SK-N-SH (cell line): Measurements from ENCODE around the gene PTPRG. TPM values are rescaled to one million over a fixed set of nuclear protein-coding genes. Genes with fewer than 3 reads are reported as not detected.
A peak's percentile ranks its signal among the peaks of the same experiment; 100 is the strongest.

Experiments
- CTCF ChIA-PET: fragments of 300-600, 350-600 bp; formaldehyde crosslinking; extraction: SDS; loops from one replicate; lab custom pipeline; 2021; lab: Yijun Ruan, JAX
- POLR2A ChIA-PET: fragments of 350-600 bp; sonication (Branson Sonifier 250); formaldehyde crosslinking; extraction: SDS; loops from one replicate; lab custom pipeline; 2020; ENCODE audit warnings: antibody characterized with exemption, inconsistent platforms; lab: Yijun Ruan, JAX
- DNase-seq: peaks from one replicate; pipeline ENCODE4 v3.0.0; 2012
- H2AFZ ChIP-seq: fragments of 200-600 bp; sonication (generic); 2 replicates; pipeline ENCODE4 v1.8.1; 2016; ENCODE audit warnings: antibody characterized with exemption, mild to moderate bottlenecking, low read depth
- H3F3A ChIP-seq: fragments of 200-600 bp; sonication (generic); replicated peaks from 2 replicates; pipeline ENCODE3; 2016; ENCODE audit warnings: antibody characterized with exemption, mild to moderate bottlenecking; ENCODE audit not compliant: insufficient read depth
- H3K27ac ChIP-seq, 2 experiments: fragments of 200-500 bp in 1 of 2; fragments of 200-600 bp in 1 of 2; sonication (Bioruptor generic) in 1 of 2; sonication (generic), shearing (Covaris generic) in 1 of 2; 2 replicates each; pipeline versions ENCODE4 v1.5.1 to v1.6.1; 2014 to 2016; ENCODE audit warnings: low read depth in 2 of 2, inconsistent platforms in 1 of 2, low read length in 1 of 2, mild to moderate bottlenecking in 1 of 2, mixed read lengths in 1 of 2
- H3K27me3 ChIP-seq: fragments of 200-600 bp; sonication (generic), shearing (Covaris generic); 2 replicates; pipeline ENCODE4 v1.6.1; 2016; ENCODE audit warnings: mixed run types; ENCODE audit not compliant: insufficient read depth
- H3K36me3 ChIP-seq, 2 experiments: fragments of 200-500 bp in 1 of 2; fragments of 200-600 bp in 1 of 2; sonication (Bioruptor generic) in 1 of 2; sonication (generic) in 1 of 2; replicated peaks in 1 of 2; 2 replicates each; pipeline versions ENCODE3 to v1.5.1; 2014 to 2016; ENCODE audit warnings: low read length in 1 of 2, mild to moderate bottlenecking in 1 of 2; ENCODE audit not compliant: insufficient read depth in 2 of 2, control insufficient read depth in 1 of 2
- H3K4me1 ChIP-seq, 2 experiments: fragments of 200-500 bp in 1 of 2; fragments of 200-600 bp in 1 of 2; sonication (Bioruptor generic) in 1 of 2; sonication (generic), shearing (Covaris generic) in 1 of 2; 2 replicates each; pipeline versions ENCODE4 v1.5.1 to v1.6.1; 2014 to 2016; ENCODE audit warnings: low read depth in 1 of 2, low read length in 1 of 2, mixed run types in 1 of 2; ENCODE audit not compliant: insufficient read depth in 2 of 2, control insufficient read depth in 1 of 2
- H3K4me2 ChIP-seq: fragments of 200-600 bp; sonication (generic), shearing (Covaris generic); 2 replicates; pipeline ENCODE4 v1.6.1; 2017; ENCODE audit warnings: mixed run types
- H3K4me3 ChIP-seq, 2 experiments: fragments of 200-500 bp in 1 of 2; fragments of 200-600 bp in 1 of 2; sonication (Bioruptor generic) in 1 of 2; sonication (generic), shearing (Covaris generic) in 1 of 2; 2 replicates each; pipeline versions ENCODE4 v1.5.1 to v1.8.1; 2014 to 2016; ENCODE audit warnings: low read depth in 2 of 2, inconsistent platforms in 1 of 2, low read length in 1 of 2, mild to moderate bottlenecking in 1 of 2, mixed read lengths in 1 of 2, moderate library complexity in 1 of 2
- H3K79me2 ChIP-seq: fragments of 200-600 bp; sonication (generic); 2 replicates; pipeline ENCODE4 v1.8.1; 2017; ENCODE audit warnings: mild to moderate bottlenecking; ENCODE audit not compliant: insufficient read depth
- H3K9ac ChIP-seq: fragments of 200-600 bp; sonication (generic); 2 replicates; pipeline ENCODE4 v1.6.1; 2017; ENCODE audit warnings: mixed run types
- H3K9me2 ChIP-seq: fragments of 200-600 bp; sonication (generic); 2 replicates; pipeline ENCODE4 v1.6.1; 2017; ENCODE audit warnings: mixed run types
- H3K9me3 ChIP-seq: fragments of 200-600 bp; sonication (generic); 2 replicates; pipeline ENCODE4 v1.6.1; 2017; ENCODE audit warnings: mixed run types, mild to moderate bottlenecking, moderate library complexity
- H4K20me1 ChIP-seq: fragments of 200-600 bp; sonication (generic); 2 replicates; pipeline ENCODE4 v1.6.1; 2017; ENCODE audit warnings: mild to moderate bottlenecking, mixed run types; ENCODE audit not compliant: insufficient read depth
- CHD2 ChIP-seq: fragments of 150-350 bp; IDR thresholded peaks from 2 replicates; pipeline ENCODE4 v1.6.1; 2018; ENCODE audit warnings: low read length; ENCODE audit not compliant: partially characterized antibody
- EP300 ChIP-seq, 2 experiments: IDR thresholded peaks; 2 replicates each; pipeline versions ENCODE4 v1.4.0 to v1.6.1; 2012; ENCODE audit warnings: borderline replicate concordance in 1 of 2, low read depth in 1 of 2, low read length in 1 of 2
- EZH2phosphoT487 ChIP-seq: fragments of 200-600 bp; sonication (generic); IDR thresholded peaks from 2 replicates; pipeline ENCODE4 v1.6.1; 2017; ENCODE audit warnings: low read depth, mixed run types, mild to moderate bottlenecking, antibody characterized with exemption, moderate library complexity, borderline replicate concordance
- FOSL2 ChIP-seq: IDR thresholded peaks from 2 replicates; pipeline ENCODE4 v1.4.0; 2012; ENCODE audit warnings: low read depth, mild to moderate bottlenecking, moderate library complexity, borderline replicate concordance
- FOXJ3 ChIP-seq: sonication (generic); formaldehyde crosslinking; IDR thresholded peaks from 2 replicates; pipeline ENCODE4 v1.5.1; 2020; ENCODE audit warnings: mild to moderate bottlenecking, missing genetic modification reagents
- GATA2 ChIP-seq: sonication (generic); formaldehyde crosslinking; IDR thresholded peaks from 2 replicates; pipeline ENCODE4 v1.5.0; 2020; ENCODE audit warnings: mild to moderate bottlenecking, missing genetic modification reagents
- JUND ChIP-seq: IDR thresholded peaks from 2 replicates; pipeline ENCODE4 v1.4.0; 2012
- MEF2A ChIP-seq: IDR thresholded peaks from 2 replicates; pipeline ENCODE4 v1.4.0; 2012; ENCODE audit warnings: low read depth, borderline replicate concordance
- NFIC ChIP-seq: IDR thresholded peaks from 2 replicates; pipeline ENCODE4 v1.4.0; 2012; ENCODE audit warnings: borderline replicate concordance
- RAD21 ChIP-seq: IDR thresholded peaks from 2 replicates; pipeline ENCODE4 v1.6.1; 2012; ENCODE audit warnings: mild to moderate bottlenecking, low read length
- RFX5 ChIP-seq: IDR thresholded peaks from 2 replicates; pipeline ENCODE4 v1.6.1; 2012; ENCODE audit warnings: mild to moderate bottlenecking, improper control_type of control experiment, low read length
- SMC3 ChIP-seq: IDR thresholded peaks from 2 replicates; pipeline ENCODE4 v1.6.1; 2012; ENCODE audit warnings: low read depth, low read length, improper control_type of control experiment
- TAF1 ChIP-seq: IDR thresholded peaks from 2 replicates; pipeline ENCODE4 v1.6.1; 2012; ENCODE audit warnings: low read depth, mild to moderate bottlenecking, low read length, moderate library complexity, borderline replicate concordance
- TCF12 ChIP-seq: IDR thresholded peaks from 2 replicates; pipeline ENCODE4 v1.4.0; 2012
- TEAD4 ChIP-seq: IDR thresholded peaks from 2 replicates; pipeline ENCODE4 v1.4.0; 2012; ENCODE audit warnings: mild to moderate bottlenecking, borderline replicate concordance; ENCODE audit not compliant: insufficient read depth
- WGBS: methylation state at CpG from one replicate; pipeline ENCODE4 v1.1.6; 2017; ENCODE audit warnings: low lambda C conversion rate; 5-methylcytosine and 5-hydroxymethylcytosine counted together
- polyA plus RNA-seq, 3 experiments: library from polyadenylated mRNA; depleted of rRNA; stranded (reverse); fragments of >200 nt; gene quantifications; 2 replicates each; pipeline ENCODE4 v1.2.3, GENCODE V29; 2012
- TF ChIP-seq, protein P1 (sequence below): fragments of 200-600 bp; sonication (generic); IDR thresholded peaks from 2 replicates; pipeline ENCODE4 v1.6.1; 2017; ENCODE audit warnings: antibody characterized with exemption, mild to moderate bottlenecking, moderate library complexity
- TF ChIP-seq, protein P2 (sequence below): IDR thresholded peaks from 2 replicates; pipeline ENCODE4 v1.4.0; 2012; ENCODE audit warnings: low read depth
- TF ChIP-seq, protein P3 (sequence below): IDR thresholded peaks from 2 replicates; pipeline ENCODE4; 2012
- TF ChIP-seq, protein P4 (sequence below): fragments of 150-350 bp; IDR thresholded peaks from 2 replicates; pipeline ENCODE4 v1.6.1; 2016; ENCODE audit warnings: mild to moderate bottlenecking, low read depth, low read length
- TF ChIP-seq, protein P5 (sequence below): IDR thresholded peaks from 2 replicates; pipeline ENCODE4 v1.4.0; 2012; ENCODE audit warnings: low read depth, borderline replicate concordance

Gene PTPRG
- polyA plus RNA-seq, 1 of the 3 experiments (the other 2 are of a cell fraction) = 14.1 TPM

DNA sequence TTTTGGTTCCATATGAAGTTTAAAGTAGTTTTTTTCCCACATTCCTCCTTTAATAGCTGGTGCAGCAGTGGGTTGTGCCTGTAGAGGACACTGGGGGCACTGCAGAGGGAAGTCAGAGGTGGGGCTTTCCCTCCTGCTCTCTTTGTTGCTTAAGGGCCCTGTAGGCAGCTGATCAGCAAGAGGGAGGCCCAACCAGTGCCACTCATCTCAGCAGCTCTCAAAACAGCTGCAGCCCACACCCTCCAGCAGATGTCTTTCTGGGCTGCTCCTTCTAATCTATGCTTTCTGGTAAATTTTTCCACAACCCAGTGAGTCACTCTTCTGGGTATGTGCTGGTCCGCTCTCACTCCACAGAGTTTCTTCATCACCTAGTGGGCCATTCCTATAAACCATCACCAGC lies 548.2 kb downstream of the PTPRG start:
- ChIA-PET CTCF (no interaction called here), POLR2A (no interaction called here)
- H3K36me3 ChIP-seq = no peaks in the 10 kb centered on the region
- WGBS = 33% methylated on average over 1 of the region's 1 CpG
- no peak overlapping the region for H2AFZ ChIP-seq
- no peaks in the 10 kb centered on the region for H3K9me3 ChIP-seq
- TF ChIP-seq, protein P1, sequence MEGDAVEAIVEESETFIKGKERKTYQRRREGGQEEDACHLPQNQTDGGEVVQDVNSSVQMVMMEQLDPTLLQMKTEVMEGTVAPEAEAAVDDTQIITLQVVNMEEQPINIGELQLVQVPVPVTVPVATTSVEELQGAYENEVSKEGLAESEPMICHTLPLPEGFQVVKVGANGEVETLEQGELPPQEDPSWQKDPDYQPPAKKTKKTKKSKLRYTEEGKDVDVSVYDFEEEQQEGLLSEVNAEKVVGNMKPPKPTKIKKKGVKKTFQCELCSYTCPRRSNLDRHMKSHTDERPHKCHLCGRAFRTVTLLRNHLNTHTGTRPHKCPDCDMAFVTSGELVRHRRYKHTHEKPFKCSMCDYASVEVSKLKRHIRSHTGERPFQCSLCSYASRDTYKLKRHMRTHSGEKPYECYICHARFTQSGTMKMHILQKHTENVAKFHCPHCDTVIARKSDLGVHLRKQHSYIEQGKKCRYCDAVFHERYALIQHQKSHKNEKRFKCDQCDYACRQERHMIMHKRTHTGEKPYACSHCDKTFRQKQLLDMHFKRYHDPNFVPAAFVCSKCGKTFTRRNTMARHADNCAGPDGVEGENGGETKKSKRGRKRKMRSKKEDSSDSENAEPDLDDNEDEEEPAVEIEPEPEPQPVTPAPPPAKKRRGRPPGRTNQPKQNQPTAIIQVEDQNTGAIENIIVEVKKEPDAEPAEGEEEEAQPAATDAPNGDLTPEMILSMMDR = peak; percentile 23
- TF ChIP-seq, protein P2, sequence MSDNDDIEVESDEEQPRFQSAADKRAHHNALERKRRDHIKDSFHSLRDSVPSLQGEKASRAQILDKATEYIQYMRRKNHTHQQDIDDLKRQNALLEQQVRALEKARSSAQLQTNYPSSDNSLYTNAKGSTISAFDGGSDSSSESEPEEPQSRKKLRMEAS = no peak
- peak; percentile 70 for TF ChIP-seq JUND
- TF ChIP-seq, protein P3, sequence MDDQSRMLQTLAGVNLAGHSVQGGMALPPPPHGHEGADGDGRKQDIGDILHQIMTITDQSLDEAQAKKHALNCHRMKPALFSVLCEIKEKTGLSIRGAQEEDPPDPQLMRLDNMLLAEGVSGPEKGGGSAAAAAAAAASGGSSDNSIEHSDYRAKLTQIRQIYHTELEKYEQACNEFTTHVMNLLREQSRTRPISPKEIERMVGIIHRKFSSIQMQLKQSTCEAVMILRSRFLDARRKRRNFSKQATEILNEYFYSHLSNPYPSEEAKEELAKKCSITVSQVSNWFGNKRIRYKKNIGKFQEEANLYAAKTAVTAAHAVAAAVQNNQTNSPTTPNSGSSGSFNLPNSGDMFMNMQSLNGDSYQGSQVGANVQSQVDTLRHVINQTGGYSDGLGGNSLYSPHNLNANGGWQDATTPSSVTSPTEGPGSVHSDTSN = peak; percentile 65
- TF ChIP-seq TAF1 = no peak
- 0 out of 2 replicates have a peak, but pooled peaks have one; percentile 12 for TF ChIP-seq NFIC
- TF ChIP-seq TCF12 = peak; percentile 84
- TF ChIP-seq EP300 (IDR thresholded peaks at IDR 0.05; ENCODE audit: borderline replicate concordance in 1 of 2, low read depth in 1 of 2, low read length in 1 of 2) = peak in 1 of 2 experiments; percentile 49; a peak in 1 of 4 replicates
- peak; percentile 73 for TF ChIP-seq FOSL2
- H3K79me2 ChIP-seq = no peaks in the 10 kb centered on the region; the same call in 1 of the 2 replicates
- H3K9me2 ChIP-seq = no peaks in the 10 kb centered on the region
- H4K20me1 ChIP-seq = no peaks in the 10 kb centered on the region
- no peak overlapping the region for H3K4me2 ChIP-seq
- H3K27me3 ChIP-seq = no peaks in the 10 kb centered on the region
- H3F3A ChIP-seq = no peaks in the 10 kb centered on the region
- DNase-seq = no peak
- no peak overlapping the region for H3K27ac ChIP-seq
- no peak overlapping the region for H3K9ac ChIP-seq
- no peaks in the 10 kb centered on the region for H3K4me1 ChIP-seq
- no peak overlapping the region for H3K4me3 ChIP-seq

DNA sequence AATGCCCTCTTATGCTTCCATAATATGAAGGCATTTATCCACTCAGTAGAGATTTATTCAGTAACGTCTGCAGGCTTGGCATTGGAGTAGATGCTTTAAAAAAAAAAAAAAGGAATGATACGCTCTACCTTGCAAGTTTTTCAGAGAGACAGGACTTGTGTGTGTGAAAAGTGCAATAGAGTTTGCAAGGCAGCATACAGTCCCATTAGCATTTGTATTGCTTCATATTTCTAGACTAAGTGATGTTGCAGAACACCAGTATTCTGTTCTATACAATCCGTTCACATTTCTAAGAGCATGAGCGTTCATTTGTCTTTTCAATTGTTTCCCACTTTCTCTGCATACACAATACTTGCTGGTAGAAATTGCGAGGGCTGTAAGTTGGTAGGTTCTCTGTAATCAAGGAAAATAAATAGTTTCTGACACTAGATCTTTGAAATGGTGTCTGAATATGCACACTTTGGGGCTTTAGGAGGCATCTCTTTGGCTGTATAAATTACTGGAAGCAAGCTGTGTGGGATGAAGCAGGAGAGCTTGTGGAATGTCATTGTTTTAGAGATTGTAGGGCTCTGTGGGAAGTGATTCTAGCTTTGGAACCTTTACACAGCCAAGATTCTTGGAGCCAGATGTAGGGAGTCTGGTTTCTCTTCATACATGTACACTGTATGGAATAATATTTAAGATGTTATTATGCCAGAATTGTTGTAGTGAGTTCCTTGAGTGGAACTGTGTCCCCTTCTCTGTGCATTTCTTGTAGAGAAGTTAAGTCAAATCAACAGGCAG lies 549.3 kb downstream of the PTPRG start:
- Histone ChIP-seq H3K4me3 (no peak overlapping the region), H3K9me3 (no peaks in the 10 kb centered on the region), H2AFZ (no peak overlapping the region), H3K4me2 (no peak overlapping the region), H3K4me1 (no peaks in the 10 kb centered on the region), H3K27ac (no peak overlapping the region), H3K9me2 (no peaks in the 10 kb centered on the region), H3F3A (no peaks in the 10 kb centered on the region), H3K36me3 (no peaks in the 10 kb centered on the region), H3K9ac (no peak overlapping the region), H4K20me1 (no peaks in the 10 kb centered on the region), H3K79me2 (no peaks in the 10 kb centered on the region; the same call in 1 of the 2 replicates), H3K27me3 (no peaks in the 10 kb centered on the region)
- no peak for DNase-seq
- 86% methylated on average over 5 of the region's 5 CpGs for WGBS
- ChIA-PET CTCF (no interaction called here), POLR2A (no interaction called here)
- no peak for TF ChIP-seq CHD2
- TF ChIP-seq EP300 (IDR thresholded peaks at IDR 0.05; ENCODE audit: borderline replicate concordance in 1 of 2, low read depth in 1 of 2, low read length in 1 of 2) = no peak
- TF ChIP-seq, protein P4, sequence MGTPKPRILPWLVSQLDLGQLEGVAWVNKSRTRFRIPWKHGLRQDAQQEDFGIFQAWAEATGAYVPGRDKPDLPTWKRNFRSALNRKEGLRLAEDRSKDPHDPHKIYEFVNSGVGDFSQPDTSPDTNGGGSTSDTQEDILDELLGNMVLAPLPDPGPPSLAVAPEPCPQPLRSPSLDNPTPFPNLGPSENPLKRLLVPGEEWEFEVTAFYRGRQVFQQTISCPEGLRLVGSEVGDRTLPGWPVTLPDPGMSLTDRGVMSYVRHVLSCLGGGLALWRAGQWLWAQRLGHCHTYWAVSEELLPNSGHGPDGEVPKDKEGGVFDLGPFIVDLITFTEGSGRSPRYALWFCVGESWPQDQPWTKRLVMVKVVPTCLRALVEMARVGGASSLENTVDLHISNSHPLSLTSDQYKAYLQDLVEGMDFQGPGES = no peak
- TF ChIP-seq FOXJ3 = no peak
- no peak for TF ChIP-seq TAF1
- TF ChIP-seq MEF2A = no peak
- TF ChIP-seq SMC3 = no peak
- TF ChIP-seq, protein P5, sequence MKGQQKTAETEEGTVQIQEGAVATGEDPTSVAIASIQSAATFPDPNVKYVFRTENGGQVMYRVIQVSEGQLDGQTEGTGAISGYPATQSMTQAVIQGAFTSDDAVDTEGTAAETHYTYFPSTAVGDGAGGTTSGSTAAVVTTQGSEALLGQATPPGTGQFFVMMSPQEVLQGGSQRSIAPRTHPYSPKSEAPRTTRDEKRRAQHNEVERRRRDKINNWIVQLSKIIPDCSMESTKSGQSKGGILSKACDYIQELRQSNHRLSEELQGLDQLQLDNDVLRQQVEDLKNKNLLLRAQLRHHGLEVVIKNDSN = no peak
- TF ChIP-seq GATA2 (CRISPR knock-in tag) = no peak
- TF ChIP-seq RAD21 = no peak
- TF ChIP-seq EZH2phosphoT487 = no peak
- TF ChIP-seq, protein P3 = no peak
- TF ChIP-seq TCF12 = no peak
- no peak for TF ChIP-seq RFX5
- no peak for TF ChIP-seq TEAD4
